PC-3 (cell line): ENCODE results near the gene AFAP1L2.
"Not testable (repeated sequence)": the region's sequence is repeated elsewhere in the genome, so short reads cannot be mapped to it uniquely, and the experiment has no call there.

Experiments used
- CTCF ChIP-seq: fragments of 300-600 bp; sonication (generic); conservative IDR thresholded peaks from 2 replicates; pipeline ENCODE4 v1.5.1; 2017; ENCODE audit warnings: antibody characterized with exemption, low read depth, mild to moderate bottlenecking, low read length
- EZH2 ChIP-seq: fragments of 300-600 bp; sonication (generic); IDR thresholded peaks from one replicate; pipeline ENCODE4 v1.6.1; 2017; ENCODE audit warnings: antibody characterized with exemption, mild to moderate bottlenecking, low read length; ENCODE audit not compliant: unreplicated experiment
- EZH2phosphoT487 ChIP-seq: fragments of 300-600 bp; sonication (generic); IDR thresholded peaks from 2 replicates; pipeline ENCODE4 v1.6.1; 2018; ENCODE audit warnings: mild to moderate bottlenecking, antibody characterized with exemption, low read length, borderline replicate concordance

GRCh38 chr10:114333441-114333840, 70.9 kb downstream of the AFAP1L2 start:
- not testable (repeated sequence) for TF ChIP-seq CTCF, EZH2, EZH2phosphoT487
